Forelimb muscle (tissue), 1 donor: Measurements from ENCODE around the gene TTC34. TPM values are rescaled to one million over a fixed set of nuclear protein-coding genes. Genes with fewer than 3 reads are reported as not detected.

Source experiments
- DNase-seq: peaks from one replicate; pipeline ENCODE4 v3.0.0-alpha.2; 2013; ENCODE audit warnings: low read depth
- polyA plus RNA-seq: library from polyadenylated mRNA; unstranded; fragments of 120-200 nt; gene quantifications from one replicate; pipeline ENCODE4 v1.2.1, GENCODE V29; 2013; ENCODE audit not compliant: insufficient read length

Gene TTC34
- polyA plus RNA-seq, 1 donor = 0.32 TPM

GRCh38 chr1:2592672-2593071 lies 208.8 kb downstream of the TTC34 start:
- DNase-seq = no peak

- no peak for DNase-seq
Measured at GRCh38 chr1:2591581-2592261, 209.8 kb downstream of the TTC34 start.

DNA sequence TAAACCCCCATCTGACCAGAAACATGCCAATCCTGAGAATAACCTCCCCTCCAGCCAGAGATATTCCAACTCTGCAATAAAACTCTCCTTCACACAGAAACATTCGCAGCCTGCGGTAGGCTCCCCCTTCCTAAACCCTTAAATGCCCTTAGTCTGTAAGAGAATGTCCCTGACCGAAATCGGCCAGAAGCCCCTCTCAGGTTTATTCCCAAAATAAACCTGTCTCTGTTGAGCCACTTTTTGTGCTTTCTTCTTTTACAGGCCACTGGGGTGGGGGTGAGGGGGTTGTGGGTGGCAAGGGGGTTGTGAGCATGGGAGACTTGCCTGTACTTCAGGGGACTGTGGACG lies 210.3 kb downstream of the TTC34 start:
- no peak for DNase-seq

- no peak for DNase-seq
Measured at GRCh38 chr1:2590233-2591141, 211.0 kb downstream of the TTC34 start.

DNA sequence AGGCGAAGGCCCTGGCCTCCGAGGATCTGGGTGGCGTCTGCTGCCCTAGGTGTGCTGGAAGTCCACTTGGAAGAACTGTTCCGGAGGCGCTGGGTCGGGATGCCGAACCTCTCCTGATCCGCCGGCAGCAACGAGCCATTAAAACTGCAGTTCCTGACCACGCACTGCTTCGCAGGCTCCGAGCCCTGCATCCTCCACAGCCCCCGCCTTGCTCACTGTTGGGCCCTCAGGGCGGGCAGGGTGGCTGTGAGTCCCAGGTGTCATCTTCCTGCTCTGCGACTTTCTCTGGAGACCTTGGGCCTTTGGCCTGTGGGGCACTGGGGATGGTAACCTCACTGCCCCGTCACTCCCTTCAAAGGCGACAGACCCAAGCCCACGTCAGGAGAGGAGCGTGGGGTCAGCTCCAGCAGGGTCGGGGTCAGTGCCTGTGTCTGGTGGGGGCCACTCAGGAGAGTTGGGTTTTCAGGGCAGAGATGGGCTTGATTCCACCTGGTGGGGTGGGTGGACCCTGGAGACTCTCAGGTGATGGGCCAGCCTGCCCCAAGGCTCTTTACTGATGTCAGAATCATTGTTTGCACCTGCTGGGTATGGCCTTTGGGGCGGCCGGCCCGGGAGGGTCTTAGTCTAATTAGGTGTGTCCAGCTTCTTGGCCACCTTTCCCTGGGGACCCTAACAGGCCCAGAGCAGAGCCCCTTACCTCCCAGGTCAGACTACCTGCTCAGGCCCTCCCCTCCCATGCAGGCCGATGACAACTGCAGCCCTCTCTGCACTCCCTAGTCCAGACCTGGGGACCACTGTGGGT lies 211.9 kb downstream of the TTC34 start:
- DNase-seq = no peak

DNA sequence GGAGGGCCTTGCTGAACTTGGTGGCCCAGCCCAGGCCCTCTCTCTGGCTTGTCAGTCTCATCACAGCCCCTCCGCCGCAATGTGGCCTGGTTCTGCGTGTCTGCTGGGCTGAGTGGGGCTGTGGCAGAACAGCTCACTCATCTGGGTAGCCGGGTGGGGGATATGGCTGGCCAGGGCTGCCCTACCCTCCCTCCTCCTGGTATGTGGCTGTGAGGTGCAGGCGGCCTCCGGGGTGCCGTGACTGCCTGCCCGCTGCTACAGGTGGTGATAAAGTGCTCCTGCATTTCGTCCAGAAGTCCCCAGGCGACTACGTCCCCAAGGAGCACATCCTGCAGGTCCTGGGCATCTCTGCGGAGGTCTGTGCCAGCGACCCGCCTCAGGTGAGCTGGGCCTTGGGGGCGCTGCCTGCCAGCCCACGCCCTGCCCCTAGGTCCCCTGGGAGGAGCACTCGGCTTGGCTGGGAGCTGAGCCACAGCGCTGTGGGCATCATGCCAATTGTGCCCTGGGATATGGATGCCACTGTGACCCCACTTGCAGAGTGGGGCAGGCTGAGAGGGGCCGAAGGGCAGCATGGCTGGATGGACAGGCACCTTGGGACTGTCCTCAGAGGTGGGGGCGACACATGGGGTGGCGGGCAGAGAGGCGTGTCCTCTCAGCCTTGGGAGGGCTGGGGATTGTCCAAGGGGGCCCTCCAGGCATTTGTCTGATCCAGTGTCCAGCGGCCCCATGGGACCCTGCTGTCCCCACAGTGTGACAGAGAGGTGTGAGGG lies 212.6 kb downstream of the TTC34 start:
- no peak for DNase-seq

DNA sequence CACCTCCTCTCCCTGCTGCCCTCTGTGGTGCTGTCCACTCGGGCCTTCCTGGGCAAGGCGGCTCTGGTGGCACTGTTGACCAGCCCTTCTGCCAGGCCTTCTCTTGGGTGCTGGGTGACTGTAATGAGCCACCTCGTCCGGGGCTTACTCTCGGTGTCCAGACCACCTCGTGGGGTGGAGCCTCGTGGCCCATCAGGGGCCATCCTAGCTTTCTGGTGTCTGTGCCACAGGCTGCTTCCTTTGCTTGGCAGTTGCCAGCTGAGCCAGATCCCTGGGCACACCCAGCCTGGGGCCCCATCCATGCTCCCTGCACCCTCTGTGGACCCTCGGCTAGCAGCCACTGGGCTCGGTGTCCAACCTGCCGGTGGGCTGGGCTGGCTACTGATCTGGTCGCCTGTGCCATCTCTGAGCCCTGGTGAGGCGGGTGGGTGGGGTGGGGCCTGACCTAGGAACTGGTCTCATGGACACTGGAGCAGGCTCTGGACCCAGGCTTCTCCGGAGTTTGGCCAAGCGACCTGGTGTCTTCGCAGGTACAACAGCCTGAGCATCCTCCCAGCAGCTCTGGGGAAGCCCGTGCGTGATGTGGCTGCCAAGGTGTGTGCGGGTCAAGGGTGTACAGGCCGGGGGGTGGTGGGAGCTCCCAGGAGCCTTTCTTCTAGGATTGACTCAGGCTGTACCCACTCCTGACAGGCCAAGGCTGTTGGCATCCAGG lies 213.5 kb downstream of the TTC34 start:
- no peak for DNase-seq

- DNase-seq = no peak
Measured at GRCh38 chr1:2587071-2587859, 214.2 kb downstream of the TTC34 start.

DNA sequence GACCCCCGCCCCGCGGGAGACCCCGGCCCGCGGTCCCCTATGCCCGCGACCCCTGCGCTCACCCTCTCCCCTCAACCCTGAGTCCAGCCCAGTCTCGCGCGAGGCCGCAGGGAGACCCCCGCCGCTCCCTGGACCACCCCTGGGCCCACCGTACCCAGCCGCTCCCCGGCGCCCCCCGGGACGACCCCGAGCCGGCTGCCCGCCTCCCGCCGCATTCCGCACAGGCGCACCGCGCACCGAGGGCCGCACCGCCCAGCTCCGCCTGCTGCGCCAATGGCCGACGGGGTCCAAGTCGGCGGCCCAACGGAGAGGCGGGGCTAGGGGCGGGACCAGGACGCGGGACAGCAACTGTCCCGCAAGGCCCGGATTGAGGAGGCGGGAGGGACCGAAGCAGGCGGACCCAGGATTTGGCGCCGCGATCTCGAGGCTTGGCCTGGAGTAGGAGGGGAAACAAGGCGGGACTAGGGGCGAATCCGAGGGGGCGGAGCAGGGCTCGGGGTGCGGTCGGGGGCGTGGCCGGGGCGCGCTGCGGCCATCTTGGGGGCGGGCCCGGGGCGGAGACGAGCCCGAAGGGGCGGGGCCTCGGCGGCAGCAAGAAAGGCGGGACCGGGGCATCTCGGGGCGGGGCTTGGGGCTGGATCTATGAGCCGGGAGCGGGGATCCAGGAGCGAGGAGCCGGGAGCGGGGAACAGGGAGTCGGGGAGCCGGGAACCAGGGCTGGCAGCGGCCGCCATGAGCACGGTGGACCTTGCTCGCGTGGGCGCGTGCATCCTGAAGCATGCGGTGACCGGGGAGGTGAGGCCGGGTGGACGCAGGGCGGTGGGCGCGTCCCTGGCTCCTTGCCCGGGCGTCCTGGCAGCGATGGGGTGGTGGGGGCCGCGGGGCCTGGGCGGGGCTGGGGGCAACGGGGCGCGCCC lies 215.1 kb downstream of the TTC34 start, which contains the start of gene PRXL2B:
Gene PRXL2B (plus strand): TSS at position 624 of the 917 bp plus-strand sequence. CDS start 109 bp downstream, at position 733.
- DNase-seq = peak; percentile 93

Other genes with a start within 250 kb of the TTC34 start
- gene TNFRSF14, start 245.3 kb downstream of the TTC34 start, polyA plus RNA-seq = 11.2 TPM
- gene PRXL2B, start 214.9 kb downstream of the TTC34 start, polyA plus RNA-seq = 21.4 TPM
- gene MMEL1, start 168.7 kb downstream of the TTC34 start, polyA plus RNA-seq = 0.39 TPM
- not detected for gene ACTRT2, start 219.8 kb upstream of the TTC34 start, polyA plus RNA-seq